Astrocyte of the cerebellum (primary cell): ENCODE data around the gene SEC14L2.

Experiments used
- DNase-seq: peaks from one replicate; pipeline ENCODE4 v3.0.0-alpha.2; 2011; ENCODE audit warnings: low read depth
- H3K4me3 ChIP-seq: 2 replicates; pipeline ENCODE4 v1.5.1; 2011; ENCODE audit warnings: mild to moderate bottlenecking, low read depth, low read length, moderate library complexity
- CTCF ChIP-seq: IDR thresholded peaks from 2 replicates; pipeline ENCODE4 v1.5.1; 2012; ENCODE audit warnings: low read length, low read depth, moderate library complexity, mild to moderate bottlenecking; ENCODE audit errors: missing control alignments
- in situ Hi-C: cut with HindIII; loops from 2 replicates; pipeline ENCODE4 v1.10.0; 2017; ENCODE audit warnings: low sequenced_read_pairs

SEC14L2 gene

GRCh38 chr22:30413001-30413400 lies 16.2 kb downstream of the SEC14L2 start:
- DNase-seq, result no peak
- H3K4me3 ChIP-seq, result no peak overlapping the region
- in situ Hi-C loops, result no loop called here
- no peak for TF ChIP-seq CTCF

- H3K4me3 ChIP-seq, result no peak overlapping the region
- in situ Hi-C loops, result no loop called here
- DNase-seq, result no peak
- no peak for TF ChIP-seq CTCF
These were observed 17.1 kb downstream of the SEC14L2 start for GRCh38 chr22:30413745-30414524.

GRCh38 chr22:30414525-30415047 lies 17.8 kb downstream of the SEC14L2 start:
- DNase-seq, result no peak
- no peak overlapping the region for H3K4me3 ChIP-seq
- in situ Hi-C loops, result no loop called here
- no peak for TF ChIP-seq CTCF

GRCh38 chr22:30416403-30416802 lies 19.6 kb downstream of the SEC14L2 start:
- in situ Hi-C loops, result no loop called here
- DNase-seq, result no peak
- H3K4me3 ChIP-seq, result no peak overlapping the region
- TF ChIP-seq CTCF, result no peak

GRCh38 chr22:30416837-30417236 lies 20.0 kb downstream of the SEC14L2 start:
- TF ChIP-seq CTCF, result no peak
- DNase-seq, result no peak
- in situ Hi-C loops, result no loop called here
- no peak overlapping the region for H3K4me3 ChIP-seq

- no peak for DNase-seq
- no peak for TF ChIP-seq CTCF
- in situ Hi-C loops, result no loop called here
- no peak overlapping the region for H3K4me3 ChIP-seq
These were observed 23.7 kb downstream of the SEC14L2 start for GRCh38 chr22:30420347-30421125.
